Subcutaneous adipose tissue (tissue), 4 donors: ENCODE measurements around the gene PPAT. TPM values are rescaled to one million over a fixed set of nuclear protein-coding genes. Genes with fewer than 3 reads are reported as not detected.

ENCODE experiments used
- CTCF ChIP-seq: fragments of 450-650 bp; IDR thresholded peaks from one replicate; pipeline ENCODE4 v1.5.1; 2016; ENCODE audit warnings: low read depth, mild to moderate bottlenecking, control low read depth, antibody characterized with exemption, moderate library complexity
- total RNA-seq, 4 donors: library from RNA; depleted of rRNA; stranded (reverse); fragments of >200 nt; gene quantifications; one replicate each; pipeline ENCODE4 v1.1.0, GENCODE V29; 2016

PPAT gene
- 1 to 10 TPM; 4.1 to 5.7 (median 4.5) TPM for total RNA-seq

GRCh38 chr4:56435140-56435926 lies at the start of gene PPAT:
Gene PPAT, minus strand, starts transcription at chr4:56435615. Its CDS starts 138 bp downstream, at chr4:56435477.
- no peak for TF ChIP-seq CTCF

DNA sequence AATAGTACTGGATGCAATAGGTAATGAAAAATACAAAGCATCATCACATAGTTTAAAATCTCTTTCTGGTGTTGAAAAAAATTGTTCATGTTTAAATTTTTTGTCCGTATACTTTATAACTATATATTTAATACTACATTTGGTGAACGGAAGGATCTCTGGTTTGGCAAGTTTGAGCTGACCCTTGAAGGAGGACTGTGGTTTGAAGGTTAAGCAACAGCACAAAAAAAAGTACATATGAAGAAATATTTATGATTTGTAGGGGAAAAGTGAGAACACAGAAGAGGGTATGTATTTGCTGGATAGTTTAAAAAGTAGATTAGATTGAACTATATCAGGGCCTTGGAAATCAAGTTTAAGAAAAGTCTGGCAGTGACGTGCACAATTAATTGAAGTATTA lies 45.3 kb upstream of the PPAT start:
- no peak for TF ChIP-seq CTCF

- no peak for TF ChIP-seq CTCF
These were observed 41.8 kb upstream of the PPAT start for GRCh38 chr4:56477192-56477702.

GRCh38 chr4:56475917-56476316 lies 40.5 kb upstream of the PPAT start:
- no peak for TF ChIP-seq CTCF

DNA sequence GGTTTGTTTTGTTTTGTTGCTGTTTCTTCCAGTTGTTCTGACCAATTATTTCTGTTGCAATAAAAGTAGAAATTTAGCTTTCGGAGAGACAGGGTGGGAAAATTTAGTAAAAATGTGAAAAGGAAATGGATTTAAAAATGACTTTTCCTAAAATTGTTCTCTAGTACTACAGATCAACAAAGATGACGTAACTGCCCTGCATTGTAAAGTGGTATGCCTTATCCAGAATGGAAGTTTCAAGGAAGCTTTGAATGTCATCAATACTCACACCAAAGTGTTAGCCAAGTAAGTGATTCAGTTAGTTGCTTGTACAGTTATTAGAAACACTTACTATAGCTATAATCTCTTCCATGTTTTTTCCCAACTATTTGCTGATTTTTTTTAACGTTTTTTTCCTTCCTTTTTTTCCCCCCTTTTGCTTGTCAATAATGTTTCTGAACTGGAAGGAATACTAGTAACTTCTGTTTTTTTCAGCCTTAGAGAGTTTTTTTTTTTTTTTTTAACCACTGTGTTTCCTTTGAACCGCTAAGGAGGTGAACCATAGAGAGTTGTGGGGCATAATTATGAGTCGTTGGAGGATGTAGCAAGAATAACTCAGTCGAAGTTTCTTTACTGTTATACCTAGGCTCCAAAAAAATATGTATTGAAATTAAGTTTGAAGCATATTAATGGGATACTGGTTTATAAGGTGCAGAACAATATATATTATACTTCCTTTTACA lies 34.2 kb upstream of the PPAT start:
- TF ChIP-seq CTCF = no peak

DNA sequence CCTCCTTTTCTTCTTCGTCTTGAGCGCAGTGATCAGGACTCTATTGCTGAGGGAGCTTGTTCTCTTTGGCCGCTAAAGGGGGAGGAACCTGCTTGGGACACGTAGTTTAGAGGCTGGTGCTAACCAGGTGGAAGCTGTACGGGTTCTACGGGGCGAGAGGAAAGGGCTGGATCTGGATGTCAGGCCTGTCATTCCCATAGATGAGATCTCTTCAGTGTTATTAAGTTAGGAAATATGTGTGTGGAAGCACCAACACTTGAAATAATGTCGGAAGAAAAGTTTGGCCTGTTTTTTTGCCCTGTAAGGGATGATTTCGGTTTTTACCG lies 32.6 kb upstream of the PPAT start:
- no peak for TF ChIP-seq CTCF
